ENCODE measurements around the gene HSD11B2.
A peak's percentile ranks its signal among the peaks of the same experiment; 100 is the strongest.
"Not testable (repeated sequence)": the region's sequence is repeated elsewhere in the genome, so short reads cannot be mapped to it uniquely, and the experiment has no call there.

HSD11B2 gene

DNA sequence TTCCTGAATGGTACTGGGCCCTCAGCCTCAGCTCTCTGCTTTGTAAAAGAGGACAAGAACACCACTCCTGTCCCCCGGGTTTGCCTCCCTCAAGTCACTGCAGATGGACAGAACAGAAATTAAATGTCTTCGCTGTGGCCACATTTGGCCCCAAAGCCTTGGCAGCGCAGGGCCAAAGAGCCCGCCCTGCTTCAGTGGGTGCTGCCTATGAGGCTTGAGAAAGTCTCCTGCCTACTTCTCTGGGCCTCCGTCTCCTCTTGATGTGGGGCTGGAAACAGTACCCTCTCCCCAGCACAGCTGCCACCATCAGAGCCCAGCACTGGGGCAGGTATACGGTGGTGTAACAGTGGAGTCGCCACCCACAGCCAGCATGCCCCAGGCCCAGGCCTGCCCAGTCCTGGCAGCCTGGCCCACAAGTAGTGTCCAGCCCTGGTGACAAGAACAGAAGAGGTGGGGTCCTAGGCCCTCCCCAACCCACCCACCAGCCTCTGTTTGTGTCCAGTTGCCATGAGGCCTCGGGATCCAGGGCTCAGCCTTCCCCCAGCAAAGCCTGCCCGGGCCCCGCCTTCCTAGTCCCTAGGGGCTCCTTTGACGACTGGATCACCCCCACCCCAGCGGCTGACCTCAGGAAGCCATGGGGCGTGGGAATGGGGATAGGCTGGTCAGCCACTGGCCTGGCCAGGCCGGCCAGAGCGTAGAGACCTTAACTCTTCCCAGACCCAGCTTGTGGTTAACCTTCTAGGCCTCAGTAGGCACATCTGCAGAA lies 33.7 kb upstream of the HSD11B2 start:
- DNase-seq, result no peak

DNA sequence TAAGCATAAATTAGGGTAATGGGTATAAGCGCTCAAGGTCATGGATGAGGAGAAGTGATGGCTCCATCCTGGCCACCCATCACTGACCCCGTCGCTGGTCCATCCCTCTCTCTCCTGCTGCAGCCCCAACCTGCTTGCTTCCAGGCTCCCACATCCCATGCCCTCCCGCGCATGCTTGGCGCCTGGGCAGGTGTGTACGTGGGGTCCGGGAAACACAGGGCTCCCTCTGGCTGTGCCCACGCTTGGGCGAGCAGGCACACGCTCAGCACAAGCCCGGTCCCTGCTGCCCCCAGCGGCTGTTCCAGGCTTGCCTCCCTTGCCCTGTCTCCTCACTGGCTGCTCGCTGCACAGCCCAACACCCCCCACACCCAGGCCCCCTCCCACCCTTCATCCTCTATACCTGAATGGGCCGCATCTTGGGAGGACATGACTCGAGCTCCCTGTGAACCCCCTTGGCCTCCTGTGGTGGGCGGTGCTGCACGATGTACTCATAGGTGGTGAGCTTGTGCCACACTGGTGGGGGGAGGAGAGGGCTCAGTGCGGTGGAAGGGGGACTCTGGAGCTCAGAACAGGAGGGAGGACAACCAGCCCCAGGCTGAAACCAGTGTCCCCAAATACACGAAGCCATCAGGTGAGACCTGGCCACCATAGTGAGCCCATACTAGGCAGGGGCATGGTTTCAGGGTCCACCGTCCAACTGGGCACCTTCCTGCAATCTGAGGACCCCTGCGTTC lies 32.9 kb upstream of the HSD11B2 start:
- DNase-seq, result no peak

DNA sequence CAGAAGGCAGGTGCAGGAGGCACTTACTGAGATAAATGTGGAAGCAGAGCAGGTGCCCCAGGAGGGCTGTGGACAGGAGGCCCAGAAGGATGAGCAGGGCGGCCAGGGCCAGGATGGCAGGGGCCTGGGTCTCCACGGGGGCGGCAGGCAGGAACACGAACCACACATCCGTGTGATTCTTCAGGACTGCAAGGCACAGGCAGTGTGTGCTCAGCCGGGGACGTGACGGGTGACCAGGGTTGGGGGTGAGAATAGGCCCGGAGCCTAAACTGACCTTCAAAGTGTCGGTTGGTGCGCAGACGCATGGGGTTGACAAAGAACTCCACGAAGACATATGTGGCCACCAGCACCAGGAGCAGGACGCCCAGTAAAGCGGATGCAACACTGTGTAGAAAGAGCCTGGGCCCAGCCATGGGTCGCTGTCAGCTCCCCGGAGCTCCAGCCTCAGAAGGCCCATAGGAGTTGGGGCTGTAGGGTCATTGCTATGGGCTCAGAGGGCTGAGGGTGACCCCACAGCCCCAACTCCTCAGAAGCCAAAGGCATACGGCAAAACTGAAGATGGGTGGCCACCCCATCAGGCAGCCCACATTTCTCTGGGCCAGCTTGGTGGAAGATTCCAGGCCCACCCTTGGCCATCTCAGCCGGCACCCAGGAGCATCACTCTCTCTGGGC lies 32.2 kb upstream of the HSD11B2 start:
- DNase-seq, result no peak

DNA sequence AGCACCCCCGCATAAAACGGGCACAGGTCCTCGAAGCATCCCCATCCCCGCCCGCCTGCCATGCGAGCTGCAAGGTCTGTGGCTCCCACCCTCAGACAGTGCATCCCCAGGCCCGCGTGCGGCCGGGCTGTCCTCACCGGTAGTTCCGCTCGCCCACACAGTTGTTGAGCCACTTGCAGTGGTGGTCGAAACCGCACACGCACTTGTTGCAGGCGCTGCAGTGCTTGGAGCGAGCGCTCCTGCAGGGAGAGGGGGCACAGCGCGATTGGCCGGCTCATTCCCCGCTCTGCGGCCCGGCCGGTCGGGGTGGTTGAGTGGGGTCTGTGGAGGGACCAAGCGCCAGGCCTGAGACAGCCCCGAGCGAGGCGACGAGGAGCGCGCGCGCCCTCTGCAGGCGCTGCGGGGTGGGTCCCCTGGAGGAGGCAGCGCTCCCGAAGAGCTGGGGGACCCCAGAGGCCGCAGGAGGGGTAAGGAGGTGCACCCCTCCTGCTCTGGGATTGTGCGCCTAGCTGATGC lies 31.6 kb upstream of the HSD11B2 start:
- DNase-seq, result peak; percentile 7

DNA sequence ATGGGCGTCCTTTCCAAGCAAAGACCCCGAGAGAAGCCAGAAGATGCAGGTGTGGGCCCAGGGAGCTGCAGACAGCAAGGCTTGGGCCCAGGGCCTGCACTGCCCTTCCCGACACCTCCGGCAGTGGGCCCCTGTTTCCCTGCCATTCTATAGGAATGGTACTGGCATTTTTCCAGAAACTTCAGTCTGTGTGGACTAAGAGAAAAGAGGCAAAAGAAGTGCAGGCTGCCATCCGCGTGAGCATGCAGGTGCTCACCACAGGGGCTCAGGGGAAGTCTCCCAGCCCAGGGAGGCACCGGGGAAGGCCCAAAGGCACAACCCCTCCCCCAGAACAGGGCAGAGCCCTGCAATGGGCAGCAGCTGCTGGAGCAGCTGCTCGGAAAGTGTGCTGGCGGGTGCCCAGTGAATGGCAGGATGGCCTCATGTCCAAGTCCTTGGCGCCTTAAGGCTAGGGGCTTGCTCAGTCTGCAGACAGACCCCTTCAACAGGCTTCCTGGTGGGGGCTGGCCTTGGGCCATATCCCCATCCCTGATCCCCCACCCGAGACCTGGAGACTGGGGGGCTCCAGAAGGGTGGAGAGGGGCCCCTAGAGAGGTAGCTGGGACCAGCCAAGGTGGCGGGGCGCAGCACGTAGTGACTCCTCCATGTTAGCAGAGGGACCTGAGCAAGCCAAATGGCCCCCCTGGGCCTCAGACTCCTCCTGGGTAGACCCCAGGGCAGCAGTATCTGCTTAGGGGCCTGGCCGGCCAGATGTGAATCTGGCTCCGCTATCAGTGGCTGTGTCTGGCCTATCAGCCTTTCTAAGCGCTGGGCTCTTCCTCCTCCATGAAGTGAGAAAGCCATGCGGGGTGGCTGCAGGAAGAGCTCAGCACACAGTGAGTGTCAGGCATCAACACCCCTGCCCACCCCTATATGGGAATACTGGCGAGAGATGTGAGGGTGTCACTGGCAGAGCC lies 30.9 kb upstream of the HSD11B2 start:
- no peak for DNase-seq

DNA sequence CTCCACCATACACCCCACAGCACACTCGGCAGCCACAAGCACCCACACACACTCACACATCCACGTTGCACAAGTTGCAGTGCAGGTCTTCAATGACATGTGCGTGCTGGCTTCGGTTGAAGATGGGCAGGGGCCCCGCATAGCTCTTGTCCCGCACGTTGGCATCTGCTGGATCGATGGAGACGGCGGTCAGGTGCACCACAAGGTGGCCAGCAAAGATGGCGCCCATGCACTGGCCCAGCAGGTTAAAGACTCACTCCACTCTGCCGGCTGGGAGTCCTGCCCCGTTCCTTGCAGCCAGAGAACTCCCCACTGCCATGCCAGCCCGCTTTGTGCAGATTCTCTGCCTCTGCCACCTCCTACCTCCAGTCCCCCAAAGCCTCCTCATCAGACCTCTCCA lies 30.0 kb upstream of the HSD11B2 start:
- DNase-seq, result no peak

DNA sequence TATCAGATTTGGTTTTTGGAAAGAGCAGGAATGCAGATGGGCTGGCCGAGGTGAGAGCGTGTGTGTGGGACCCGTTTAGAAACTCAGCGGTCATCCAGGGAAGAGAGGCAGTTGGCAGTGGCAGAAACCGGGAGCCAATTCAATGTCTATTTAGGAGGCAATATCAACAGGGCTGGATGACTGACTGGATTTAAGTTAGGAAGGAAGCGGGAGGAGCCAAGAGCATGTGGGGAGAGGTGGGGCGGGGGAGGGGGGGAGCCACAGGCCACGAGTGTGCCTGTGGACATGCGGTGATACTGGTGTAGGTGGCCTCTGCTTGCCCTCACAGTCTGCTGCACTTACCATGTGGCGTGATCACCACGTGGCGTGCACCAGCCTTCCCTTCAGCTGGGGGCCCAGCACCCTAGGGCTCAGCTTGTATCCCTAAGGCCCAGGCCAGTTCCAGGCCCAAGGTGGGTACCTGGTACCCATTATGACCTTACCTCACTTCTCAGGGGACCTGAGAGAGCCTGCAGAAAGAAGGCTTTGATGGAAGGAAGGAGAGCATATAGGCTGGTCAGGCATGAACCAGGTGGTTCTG lies 26.9 kb upstream of the HSD11B2 start:
- DNase-seq, result no peak

DNA sequence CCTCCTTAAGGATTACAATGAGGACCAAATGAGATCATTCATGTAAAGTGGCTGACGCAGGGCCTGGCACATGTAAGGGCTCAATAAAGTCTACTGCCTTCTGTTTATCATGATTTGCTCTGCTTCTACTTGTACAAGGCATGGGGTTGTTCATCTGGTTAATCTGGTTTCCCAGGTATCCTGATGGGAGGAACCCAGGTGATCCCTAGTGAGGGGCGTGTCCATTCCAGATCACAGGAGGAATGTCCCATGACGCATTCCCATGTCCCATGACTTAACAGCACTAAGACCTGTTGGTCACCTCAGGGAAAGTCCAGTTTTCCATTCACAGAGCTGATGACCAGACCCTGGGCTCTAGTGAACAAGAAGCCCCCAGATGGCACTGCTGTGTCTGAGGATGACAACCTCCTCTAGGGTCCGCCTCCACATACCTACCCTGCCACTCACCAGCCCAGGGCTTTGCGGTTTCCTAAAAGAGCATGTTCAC lies 26.1 kb upstream of the HSD11B2 start:
- DNase-seq, result no peak

DNA sequence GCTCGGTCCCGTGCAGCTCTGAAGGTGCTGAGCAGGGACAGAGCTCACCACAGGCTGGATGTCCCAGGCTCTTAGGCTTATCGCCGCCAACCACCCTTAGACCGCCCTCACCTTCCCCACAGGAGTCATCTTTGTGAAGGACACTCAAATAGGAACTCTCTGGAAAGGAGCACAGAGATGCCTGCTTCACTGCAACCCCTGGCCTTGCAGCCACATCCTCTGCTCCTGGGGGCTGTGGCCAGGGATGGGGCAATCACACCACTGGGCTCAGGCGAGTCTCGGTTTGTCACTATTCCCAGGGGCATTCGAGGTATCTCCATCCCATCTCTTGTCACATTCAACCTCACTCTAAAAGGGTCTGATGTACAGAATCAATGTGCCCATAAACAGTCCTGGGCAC lies 25.6 kb upstream of the HSD11B2 start:
- DNase-seq, result no peak

DNA sequence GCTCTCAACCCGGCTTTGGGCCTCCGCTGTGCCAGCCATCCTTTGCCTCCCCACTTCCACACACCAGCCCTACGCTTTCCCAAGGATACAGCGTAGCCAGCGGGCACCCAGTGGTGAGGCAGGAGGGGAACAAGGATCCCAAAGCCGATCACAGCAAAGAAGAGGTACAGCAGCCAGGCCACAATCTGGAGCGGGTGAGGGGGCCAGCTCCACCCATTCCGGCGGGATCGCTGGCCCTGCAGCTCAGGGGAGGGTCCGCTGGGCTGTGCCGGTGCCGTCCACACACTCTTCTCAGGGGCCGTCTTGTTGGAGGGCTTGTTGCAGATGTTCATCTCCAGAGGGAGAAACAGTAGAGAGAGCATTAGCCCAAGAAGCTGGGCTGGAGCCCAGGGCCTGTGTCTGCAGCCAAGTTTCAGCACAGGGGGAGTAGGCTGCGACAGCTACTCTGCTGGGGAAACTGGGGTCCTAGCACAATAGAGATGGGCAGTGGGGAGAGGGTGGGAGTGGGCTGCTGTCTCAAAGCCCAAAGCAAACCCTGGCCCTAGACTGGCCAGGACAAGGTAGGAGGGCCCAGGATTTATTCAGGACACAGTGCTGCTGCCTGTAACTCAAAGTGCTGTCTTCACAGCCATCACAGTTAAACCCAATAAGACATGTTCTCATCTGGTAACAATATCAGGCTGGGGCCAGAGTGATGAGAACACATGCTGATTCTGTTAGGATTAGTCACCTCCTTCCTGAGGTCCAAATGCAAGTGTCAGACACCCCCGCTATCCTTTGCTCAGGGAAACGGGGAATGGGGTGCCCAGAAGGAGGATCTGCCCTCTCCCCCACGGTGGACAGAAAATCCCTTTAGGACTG lies 24.6 kb upstream of the HSD11B2 start:
- no peak for DNase-seq

DNA sequence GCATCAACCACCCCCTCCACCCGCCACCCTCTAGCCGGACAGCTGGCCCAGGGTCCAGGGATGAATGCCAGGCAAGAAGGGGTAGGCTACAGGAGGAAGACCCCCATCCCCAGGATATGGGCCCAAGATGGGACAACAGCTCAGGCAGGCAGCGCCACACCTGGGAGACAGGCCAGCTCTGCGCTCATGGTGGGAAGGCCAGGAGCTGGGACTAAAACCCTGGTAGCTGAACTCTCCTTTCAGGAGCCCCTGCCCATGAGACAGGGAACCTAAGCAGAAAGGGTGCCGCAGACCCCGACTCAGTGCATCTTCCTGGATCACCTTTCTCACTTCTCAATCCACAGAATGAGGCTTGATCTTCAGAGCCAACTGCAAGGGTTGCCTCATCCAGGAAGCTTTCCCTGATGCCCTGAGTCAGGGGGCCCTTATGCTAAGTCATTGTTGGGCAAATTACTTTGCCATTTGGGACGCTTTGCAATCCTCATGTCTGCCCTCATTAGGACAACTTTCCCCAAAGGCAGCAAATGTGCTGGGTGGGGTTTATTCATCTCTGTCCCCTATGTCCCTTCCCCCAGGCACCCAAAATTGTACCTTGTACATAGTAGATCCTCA lies 23.6 kb upstream of the HSD11B2 start:
- no peak for DNase-seq

DNA sequence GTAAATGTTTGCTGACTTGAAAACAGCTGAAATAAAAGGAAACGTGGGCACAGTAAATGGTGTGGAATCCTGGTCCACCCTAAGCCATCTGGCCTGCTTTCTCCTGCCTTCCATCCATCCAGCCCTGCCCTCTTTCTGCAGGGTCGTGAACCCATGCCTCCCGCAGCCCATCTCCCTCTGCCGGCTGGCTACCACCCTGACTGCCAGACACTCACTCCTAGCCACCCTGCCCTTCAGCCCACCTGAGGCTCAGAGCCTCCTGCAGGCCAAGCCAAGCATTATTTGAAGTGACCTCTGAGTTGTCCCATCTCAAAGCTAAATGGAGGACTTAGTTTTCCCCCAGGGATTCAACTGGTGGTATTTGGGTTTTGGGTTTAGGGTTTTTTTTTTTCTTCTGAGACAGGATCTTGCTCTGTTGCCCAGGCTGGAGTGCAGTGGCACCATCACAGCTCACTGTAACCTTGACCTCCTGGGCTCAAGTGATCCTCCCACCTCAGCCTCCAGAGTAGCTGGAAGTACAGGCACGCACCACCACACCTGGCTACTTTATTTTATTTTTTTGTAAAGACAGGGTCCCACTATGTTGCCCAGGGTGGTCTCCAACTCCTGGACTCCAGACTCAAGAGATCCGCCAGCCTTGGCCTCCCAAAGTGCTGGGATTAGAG lies 23.0 kb upstream of the HSD11B2 start:
- DNase-seq, result no peak

DNA sequence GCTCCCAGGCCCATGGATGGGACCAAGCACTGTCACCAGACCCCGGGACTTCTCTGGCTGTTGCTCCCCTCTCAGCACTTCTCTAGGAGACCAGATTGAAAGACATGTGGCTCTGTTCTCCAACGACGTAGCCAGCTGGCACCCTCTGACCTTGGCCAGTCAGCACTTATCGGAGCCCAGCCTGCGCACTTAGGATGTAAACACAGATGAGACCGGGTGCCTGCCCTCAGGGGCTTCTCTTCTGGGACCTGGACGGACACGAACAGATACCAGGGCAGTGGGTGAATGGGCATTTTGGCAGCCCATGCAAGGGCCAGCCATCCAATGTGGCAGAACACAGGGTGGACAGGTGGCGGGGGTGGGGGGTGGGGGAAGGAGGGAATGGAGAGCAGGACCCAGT lies 21.3 kb upstream of the HSD11B2 start:
- no peak for DNase-seq

DNA sequence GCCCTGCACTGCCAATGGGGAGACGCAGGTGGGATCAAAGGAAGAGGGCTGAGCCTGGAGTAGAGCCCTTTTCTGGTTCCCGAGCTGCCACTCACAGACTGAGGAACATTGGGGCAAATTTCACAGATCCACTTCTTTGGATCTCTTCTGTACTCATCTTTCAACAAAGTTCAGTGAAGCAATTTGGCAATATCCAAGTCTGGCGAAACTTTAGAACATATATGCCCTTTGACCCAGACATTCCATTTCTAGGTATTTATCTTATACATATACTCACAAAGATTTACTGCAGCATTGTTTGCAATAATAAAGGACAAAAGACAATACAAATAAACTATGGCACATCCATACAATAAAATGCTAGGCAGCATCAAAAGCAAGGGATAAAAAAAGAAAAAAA lies 19.6 kb upstream of the HSD11B2 start:
- DNase-seq, result no peak

DNA sequence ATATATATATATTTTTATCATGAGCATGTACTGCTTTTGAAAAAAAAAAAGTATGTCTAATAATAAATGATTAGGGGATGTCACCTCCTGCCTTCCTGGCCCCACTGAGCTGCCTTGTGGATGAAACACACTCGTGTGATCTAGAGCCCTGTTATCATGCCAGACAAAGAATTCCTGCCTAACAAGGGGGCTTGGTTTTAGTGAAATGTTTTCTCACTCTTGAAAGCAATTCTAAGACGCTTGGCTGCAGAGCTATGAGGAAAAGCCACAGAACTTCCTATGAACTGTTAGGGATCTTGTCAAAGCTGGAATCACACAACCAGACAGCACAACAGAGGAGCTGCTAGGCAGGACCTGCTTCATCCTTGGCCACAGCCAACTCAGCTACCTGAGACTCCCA lies 18.6 kb upstream of the HSD11B2 start:
- DNase-seq, result no peak

DNA sequence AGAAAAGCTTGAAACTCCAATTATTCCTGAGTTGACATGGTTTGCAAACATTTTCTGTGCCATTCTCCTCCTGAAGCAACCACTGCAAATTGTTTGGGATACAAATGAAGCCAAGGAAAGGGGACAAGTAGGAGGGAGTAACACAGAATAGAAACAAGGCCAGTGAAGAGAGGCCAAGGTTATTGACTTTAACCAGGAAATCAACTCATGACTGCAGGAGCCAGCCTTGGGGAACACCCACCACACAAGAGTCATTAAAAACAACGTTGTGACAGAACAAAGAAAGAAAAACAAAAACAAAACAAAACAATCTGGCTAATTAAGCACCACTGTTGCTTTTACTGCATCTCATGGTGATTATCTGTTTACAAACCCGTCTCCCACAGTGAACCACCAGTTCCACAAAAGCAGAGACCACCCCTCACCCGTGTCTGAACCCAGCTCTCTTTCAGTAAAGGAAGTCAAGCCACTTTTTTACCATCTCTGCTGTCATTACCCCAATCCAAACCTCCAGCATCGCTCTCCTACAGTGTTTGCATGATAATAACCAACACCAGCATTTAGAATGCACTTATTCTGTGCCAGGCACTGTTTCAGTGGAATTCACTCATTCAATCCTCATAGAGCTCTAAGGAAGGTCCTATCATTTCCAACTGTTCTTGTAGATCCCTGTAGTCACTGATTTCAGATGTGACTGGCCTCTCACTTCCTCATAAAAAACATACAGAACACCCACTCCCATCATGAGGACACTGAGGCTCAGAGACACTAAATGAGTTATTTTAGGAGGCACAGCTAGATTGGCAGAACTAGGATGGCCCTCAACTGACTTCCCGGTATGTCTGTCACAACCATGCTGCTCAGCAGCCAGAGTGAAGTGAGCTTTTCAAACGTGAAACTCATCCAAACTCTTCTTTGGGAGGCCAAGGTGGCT lies 16.7 kb upstream of the HSD11B2 start:
- no peak for DNase-seq

DNA sequence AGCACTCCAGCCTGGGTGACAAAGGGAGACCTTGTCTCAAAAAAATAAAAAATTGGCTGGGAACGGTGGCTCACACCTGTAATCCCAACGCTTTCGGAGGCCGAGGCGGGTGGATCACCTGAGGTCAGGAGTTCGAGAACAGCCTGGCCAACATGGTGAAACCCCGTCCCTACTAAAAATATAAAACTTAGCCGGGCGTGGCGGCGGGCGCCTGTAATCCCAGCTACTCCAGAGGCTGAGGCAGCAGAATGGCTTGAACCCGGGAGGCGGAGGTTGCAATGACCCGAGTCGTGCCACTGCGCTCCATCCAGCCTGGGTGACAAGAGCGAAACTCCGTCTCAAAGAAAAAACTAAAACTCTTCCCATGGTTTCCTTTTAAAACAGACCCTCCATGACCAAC lies 15.5 kb upstream of the HSD11B2 start:
- not testable (repeated sequence) for DNase-seq

DNA sequence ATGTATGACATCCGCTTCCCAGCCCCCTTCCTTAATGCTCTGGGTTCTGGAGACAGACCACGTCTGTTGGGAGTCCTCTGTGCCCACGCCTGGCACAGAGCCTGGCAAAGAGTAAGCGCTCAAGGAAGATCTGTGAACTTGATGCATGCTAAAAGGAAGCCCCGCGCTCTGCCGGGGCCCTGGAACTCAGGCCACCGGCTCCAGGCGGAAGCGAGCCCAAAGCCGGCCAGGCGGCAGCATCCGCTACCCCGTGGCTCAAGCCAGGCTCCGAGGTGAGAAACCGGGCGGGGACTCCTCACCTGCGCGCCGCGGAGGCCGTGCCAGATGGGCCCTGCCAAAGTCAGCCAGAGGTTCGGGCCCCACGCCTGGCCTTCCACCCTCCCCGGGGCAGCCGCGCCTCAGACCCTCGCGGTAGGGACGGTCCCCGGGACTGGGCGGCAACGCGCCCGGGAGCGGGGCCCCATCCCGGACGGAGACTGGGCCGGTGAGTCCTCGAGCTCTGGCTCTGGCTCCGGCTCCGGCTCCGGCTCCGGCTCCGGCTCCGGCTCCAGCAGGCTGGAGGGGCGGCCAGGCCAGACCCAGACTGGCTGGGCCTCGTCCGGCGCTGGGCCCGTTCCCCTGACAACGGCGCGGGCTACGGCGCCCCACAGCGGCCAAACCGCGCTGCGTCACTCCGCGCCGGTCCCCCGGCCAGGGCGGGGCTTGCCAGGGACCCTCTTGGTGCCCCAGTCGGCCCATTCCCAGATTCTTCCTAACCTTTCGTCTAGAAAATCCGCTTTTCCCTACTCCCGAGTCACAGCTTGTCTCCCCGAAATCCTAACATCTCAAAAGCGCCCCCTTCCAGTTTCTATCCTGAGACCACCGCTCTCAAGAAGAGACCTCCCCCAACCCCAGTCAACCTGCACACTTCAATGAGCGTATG lies 14.8 kb upstream of the HSD11B2 start, which contains the start of gene ZDHHC1:
ZDHHC1 (minus strand) TSS at position 606 of the 922 bp plus-strand sequence. CDS start 8,702 bp downstream, outside the sequence.
- DNase-seq, result peak; percentile 18
